ENCODE measurements around the gene BABAM2.

GRCh38 chr2:28074137-28074536 is 183.6 kb downstream of the BABAM2 start:
- TF ChIP-seq POLR2A (IDR thresholded peaks at IDR 0.05) (no peak), CTCF (IDR thresholded peaks at IDR 0.05) (no peak), POLR2AphosphoS5 (IDR thresholded peaks at IDR 0.05) (no peak)

Data from sigmoid colon (tissue), 4 donors.